Measurements from ENCODE around the gene CLDND2. TPM values are rescaled to one million over a fixed set of nuclear protein-coding genes. Genes with fewer than 3 reads are reported as not detected.

The CLDND2 gene
- polyA plus RNA-seq, 12 donors: 0.53 to 1.9 (median 0.90) TPM; not detected in 3

DNA sequence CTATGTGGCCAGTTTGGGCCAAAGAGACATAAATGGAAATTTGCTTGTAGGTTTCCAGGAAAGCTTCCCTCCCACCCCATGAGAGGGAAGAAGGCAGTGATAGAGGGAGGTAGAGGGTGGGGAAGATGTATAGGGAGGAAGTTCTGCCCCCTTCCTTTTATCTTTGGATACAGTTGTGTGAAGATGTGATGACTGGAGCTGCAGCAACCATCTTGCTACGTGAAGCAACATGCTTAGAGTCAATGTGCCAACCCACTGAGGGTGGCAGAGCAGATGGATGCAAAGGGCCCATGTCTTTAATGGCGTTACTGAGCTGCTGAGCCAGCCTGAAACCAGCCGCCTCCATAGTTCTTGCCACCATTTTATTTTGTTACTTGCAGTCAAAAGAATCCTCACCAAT, 37.6 kb downstream of the CLDND2 start:
- no peak for DNase-seq

GRCh38 chr19:51330366-51330765, 38.4 kb downstream of the CLDND2 start:
- no peak for DNase-seq

GRCh38 chr19:51329411-51329810, 39.4 kb downstream of the CLDND2 start:
- DNase-seq: no peak

GRCh38 chr19:51327066-51328001, 41.5 kb downstream of the CLDND2 start:
- DNase-seq: peak; percentile 22

DNA sequence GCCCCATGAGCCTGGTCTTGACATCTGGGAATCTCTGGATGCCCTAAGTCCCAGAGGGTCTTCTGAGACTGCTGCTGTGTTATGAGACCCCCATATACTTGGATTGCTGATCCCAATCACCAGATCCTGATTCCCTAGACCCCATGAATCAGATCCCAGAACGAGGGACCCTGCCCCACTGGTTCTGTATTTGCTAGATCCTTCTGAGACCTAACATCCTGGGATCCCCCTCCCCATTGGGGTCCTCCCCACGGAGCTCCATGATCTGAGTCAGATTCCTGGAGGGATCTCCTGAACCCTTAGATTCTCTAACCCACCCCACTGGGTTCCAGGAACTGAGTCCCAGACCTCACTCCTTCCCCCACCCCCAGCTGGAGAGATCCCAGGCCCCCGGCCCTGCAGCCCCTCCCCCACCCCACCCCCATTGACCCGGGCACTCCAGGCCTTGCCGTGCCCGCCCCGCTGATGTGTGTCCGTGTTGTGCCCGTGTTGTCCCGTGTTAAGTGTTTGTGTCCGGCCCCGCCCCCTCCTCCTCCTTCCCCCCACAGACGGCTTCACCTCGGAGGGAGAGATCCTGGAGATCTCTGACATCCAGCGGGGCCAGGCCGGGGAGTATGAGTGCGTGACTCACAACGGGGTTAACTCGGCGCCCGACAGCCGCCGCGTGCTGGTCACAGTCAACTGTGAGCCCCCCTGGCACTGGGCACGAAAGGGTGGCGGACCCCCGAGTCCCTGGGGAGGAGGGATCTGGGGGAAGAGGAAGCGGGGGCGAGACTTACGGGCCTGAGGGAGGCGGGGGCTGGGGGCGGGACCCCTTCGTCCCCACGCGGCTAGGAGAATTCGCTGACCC, 42.4 kb downstream of the CLDND2 start:
- no peak for DNase-seq

DNA sequence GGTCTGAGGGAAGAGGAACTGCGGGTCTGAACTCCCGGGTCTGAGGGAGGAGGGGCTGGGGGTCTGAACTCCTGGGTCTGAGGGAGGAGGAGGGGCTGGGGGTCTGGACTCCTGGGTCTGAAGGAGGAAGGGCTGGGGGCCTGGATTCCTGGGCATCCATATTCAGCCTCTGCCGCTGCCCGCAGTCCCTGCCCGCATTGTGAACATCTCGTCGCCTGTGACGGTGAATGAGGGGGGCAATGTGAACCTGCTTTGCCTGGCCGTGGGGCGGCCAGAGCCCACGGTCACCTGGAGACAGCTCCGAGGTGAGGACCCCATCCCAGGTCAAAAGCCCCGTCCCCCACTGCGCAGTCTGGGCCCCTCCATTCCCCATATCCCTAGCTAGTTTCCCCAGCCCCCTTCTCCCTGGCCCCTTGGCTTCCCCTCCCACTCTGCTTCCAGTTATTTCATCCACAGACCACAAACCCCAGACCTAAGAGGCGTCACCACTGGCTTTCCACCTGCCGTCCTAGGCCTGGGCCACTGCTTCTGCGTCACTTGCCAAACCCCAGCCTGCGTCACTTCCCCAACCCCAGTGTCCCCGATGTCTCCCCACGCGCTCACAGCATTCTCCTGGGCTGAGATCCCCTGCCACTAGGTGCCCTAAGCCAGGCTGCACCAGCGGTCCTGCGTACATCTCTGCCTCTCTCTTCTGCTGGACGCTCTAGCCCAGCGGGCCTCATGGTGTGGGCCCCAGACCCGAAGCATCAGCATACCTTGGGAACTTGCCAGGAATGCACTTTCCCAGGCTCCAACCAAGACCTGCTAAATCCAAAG, 43.4 kb downstream of the CLDND2 start:
- DNase-seq: no peak

GRCh38 chr19:51324167-51324481, 44.7 kb downstream of the CLDND2 start:
- no peak for DNase-seq

DNA sequence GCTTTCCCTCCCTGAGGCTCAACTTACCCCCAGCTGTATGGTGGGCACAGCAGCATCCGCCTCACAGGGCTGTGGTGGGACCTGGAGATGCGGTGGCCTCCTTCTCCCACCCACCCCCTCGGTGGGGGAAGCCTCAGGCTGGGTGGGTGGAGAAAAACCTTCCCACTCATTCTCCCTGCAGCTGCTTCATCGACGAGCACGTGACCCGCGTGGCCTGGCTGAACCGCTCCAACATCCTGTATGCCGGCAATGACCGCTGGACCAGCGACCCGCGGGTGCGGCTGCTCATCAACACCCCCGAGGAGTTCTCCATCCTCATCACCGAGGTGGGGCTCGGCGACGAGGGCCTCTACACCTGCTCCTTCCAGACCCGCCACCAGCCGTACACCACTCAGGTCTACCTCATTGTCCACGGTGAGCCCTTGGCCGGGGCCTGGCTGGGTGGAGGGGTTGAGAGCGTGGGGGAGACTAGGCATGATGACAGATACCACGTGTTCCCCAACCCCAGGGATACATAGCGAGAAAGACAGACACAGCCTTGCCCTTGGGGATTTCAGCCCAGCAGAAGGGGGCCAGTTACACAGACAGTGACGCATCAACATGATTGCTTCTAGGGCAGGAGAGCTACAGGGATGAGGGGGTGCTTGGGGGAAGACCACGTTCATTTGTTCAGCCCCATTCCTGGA, 45.2 kb downstream of the CLDND2 start:
- no peak for DNase-seq

GRCh38 chr19:51321799-51322198, 47.0 kb downstream of the CLDND2 start:
- no peak for DNase-seq

DNA sequence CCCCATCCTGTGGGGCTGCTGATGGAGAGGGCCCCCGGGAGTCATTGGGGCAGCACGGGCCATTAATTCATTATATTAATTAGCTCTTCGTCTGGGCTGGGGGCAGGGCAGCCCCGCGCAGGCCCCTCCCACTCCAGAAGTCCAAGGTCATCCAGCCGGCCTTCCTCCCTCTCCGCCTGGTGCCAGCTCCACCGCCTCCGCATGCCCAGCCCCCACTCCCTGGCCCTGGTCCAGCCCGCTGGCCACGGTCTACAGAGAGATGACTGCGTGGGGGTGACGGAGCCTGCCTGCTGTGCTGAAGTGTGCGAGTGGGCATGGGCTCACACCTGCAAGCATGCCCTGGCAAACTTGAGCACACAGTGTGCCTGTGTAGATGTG, 48.5 kb downstream of the CLDND2 start:
- DNase-seq: no peak

- DNase-seq: no peak
Observed at GRCh38 chr19:51319649-51320279, 49.0 kb downstream of the CLDND2 start.

DNA sequence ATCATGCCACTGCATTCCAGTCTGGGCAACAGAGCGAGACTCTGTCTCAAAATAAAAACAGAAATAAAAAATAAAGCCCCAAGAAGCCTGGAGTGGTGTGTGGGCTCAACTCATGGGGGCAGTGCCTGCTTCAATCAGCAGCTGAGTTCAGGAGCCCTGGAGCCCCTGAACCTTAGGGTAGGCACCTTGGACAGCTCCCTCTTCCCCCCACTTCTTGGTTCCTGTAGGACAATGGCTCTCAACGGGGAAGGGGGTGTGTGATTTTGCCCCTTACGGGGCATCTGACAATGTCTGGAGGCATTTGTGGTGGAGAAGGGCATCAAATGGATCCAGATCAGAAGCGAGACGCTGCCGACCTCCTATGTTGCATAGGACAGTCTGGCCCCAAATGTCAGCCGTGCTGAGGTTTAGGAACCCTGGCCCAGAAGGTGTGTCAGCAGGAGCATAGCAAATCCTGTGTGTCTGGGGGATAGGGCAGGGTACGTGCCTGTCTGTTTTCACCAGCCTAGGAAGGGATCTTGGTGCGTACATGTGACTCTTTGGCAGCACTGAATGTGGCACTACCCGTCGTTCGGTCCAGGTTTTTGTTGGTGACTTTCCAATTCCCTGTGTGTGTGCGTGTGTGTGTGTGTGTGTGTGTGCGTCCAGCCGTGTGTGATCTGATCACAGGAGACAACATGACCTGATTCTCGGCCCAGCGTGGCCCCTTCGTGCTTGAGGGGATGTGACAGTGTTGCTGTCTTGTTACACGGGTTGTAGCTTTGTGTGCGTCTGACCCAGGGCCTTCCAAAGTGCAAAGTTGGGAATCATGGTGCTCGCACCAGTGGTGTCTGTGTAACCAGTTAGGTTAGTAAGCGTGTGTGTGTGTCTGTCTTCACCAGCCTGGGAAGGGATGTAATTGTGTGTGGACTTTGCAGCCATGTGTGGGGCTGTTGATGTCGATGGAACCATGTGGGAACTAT, 49.8 kb downstream of the CLDND2 start:
- no peak for DNase-seq

DNA sequence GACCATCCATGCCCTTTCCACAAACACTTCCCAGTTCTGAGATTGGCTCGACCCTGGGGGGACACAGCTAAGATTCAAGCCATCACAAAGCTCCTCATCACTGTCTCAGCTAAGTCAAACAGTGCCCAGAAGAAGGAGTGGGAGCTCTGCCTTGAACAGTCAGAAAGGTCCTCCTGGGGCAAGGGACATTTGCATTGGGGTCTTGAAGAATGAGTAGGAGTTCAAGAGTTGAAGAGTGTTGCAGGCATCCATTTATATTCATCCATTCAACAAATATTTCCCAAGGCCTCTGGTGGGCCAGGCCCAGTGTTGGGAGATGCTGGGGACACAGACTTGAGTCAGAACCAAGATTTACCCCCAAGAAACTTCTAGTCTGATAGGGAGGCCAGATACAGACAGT, 50.8 kb downstream of the CLDND2 start:
- no peak for DNase-seq

- no peak for DNase-seq
Observed at GRCh38 chr19:51317376-51317775, 51.4 kb downstream of the CLDND2 start.

Other genes starting within 250 kb of the CLDND2 start
- 1 to 10 TPM in 4 of 12 donors, under 1 TPM in 6, not detected in 2; 0.41 to 2.3 (median 0.87) TPM for gene SIGLEC9, start 244.1 kb downstream of the CLDND2 start, polyA plus RNA-seq (ENCODE audit: insufficient read length in 12 of 12)
- gene SIGLEC7, start 226.7 kb downstream of the CLDND2 start, polyA plus RNA-seq (ENCODE audit: insufficient read length in 12 of 12): 1 to 10 TPM in 1 of 12 donors, under 1 TPM in 9, not detected in 2; 0.19 to 1.8 (median 0.53) TPM
- gene CD33, start 143.9 kb downstream of the CLDND2 start, polyA plus RNA-seq (ENCODE audit: insufficient read length in 12 of 12): 1 to 10 TPM in 10 of 12 donors, not detected in 2; 1.4 to 6.3 (median 3.0) TPM
- not detected for gene SIGLECL1, start 117.9 kb downstream of the CLDND2 start, polyA plus RNA-seq (ENCODE audit: insufficient read length in 12 of 12)
- under 1 TPM in 8 of 12 donors, not detected in 4; 0.07 to 0.61 (median 0.18) TPM for gene IGLON5, start 57.4 kb downstream of the CLDND2 start, polyA plus RNA-seq (ENCODE audit: insufficient read length in 12 of 12)
- gene VSIG10L, start 26.9 kb downstream of the CLDND2 start, polyA plus RNA-seq (ENCODE audit: insufficient read length in 12 of 12): 1 to 10 TPM in 7 of 12 donors, under 1 TPM in 3, not detected in 2; 0.74 to 2.2 (median 1.2) TPM
- 10 to 100 TPM in 11 of 12 donors, not detected in 1; 34.1 to 50.4 (median 38.8) TPM for gene ETFB, start 2.6 kb downstream of the CLDND2 start, polyA plus RNA-seq (ENCODE audit: insufficient read length in 12 of 12)
- 1 to 10 TPM in 10 of 12 donors, not detected in 2; 1.1 to 6.1 (median 2.3) TPM for gene NKG7, start 3.7 kb upstream of the CLDND2 start, polyA plus RNA-seq (ENCODE audit: insufficient read length in 12 of 12)
- not detected for gene LIM2, start 19.0 kb upstream of the CLDND2 start, polyA plus RNA-seq (ENCODE audit: insufficient read length in 12 of 12)
- under 1 TPM in 1 of 12 donors, not detected in 11; 0.50 TPM for gene C19orf84, start 21.6 kb upstream of the CLDND2 start, polyA plus RNA-seq (ENCODE audit: insufficient read length in 12 of 12)
- gene SIGLEC10, start 48.6 kb upstream of the CLDND2 start, polyA plus RNA-seq (ENCODE audit: insufficient read length in 12 of 12): 1 to 10 TPM in 1 of 12 donors, under 1 TPM in 9, not detected in 2; 0.31 to 2.6 (median 0.69) TPM
- gene SIGLEC8, start 89.5 kb upstream of the CLDND2 start, polyA plus RNA-seq (ENCODE audit: insufficient read length in 12 of 12): under 1 TPM in 4 of 12 donors, not detected in 8; 0.08 to 0.29 (median 0.17) TPM
- not detected for gene CEACAM18, start 109.5 kb upstream of the CLDND2 start, polyA plus RNA-seq (ENCODE audit: insufficient read length in 12 of 12)
- gene SIGLEC12, start 132.8 kb upstream of the CLDND2 start, polyA plus RNA-seq (ENCODE audit: insufficient read length in 12 of 12): under 1 TPM in 7 of 12 donors, not detected in 5; 0.12 to 0.43 (median 0.15) TPM
- gene SIGLEC6, start 162.7 kb upstream of the CLDND2 start, polyA plus RNA-seq (ENCODE audit: insufficient read length in 12 of 12): under 1 TPM in 8 of 12 donors, not detected in 4; 0.13 to 0.70 (median 0.22) TPM
- 10 to 100 TPM in 2 of 12 donors, 1 to 10 TPM in 9, not detected in 1; 6.9 to 14.0 (median 9.2) TPM for gene ZNF175, start 202.3 kb upstream of the CLDND2 start, polyA plus RNA-seq (ENCODE audit: insufficient read length in 12 of 12)

All from muscle of arm (tissue), 12 donors.